ENCODE data around the gene PRND.
"Not testable (repeated sequence)": the region's sequence is repeated elsewhere in the genome, so short reads cannot be mapped to it uniquely, and the experiment has no call there.

The PRND gene

DNA sequence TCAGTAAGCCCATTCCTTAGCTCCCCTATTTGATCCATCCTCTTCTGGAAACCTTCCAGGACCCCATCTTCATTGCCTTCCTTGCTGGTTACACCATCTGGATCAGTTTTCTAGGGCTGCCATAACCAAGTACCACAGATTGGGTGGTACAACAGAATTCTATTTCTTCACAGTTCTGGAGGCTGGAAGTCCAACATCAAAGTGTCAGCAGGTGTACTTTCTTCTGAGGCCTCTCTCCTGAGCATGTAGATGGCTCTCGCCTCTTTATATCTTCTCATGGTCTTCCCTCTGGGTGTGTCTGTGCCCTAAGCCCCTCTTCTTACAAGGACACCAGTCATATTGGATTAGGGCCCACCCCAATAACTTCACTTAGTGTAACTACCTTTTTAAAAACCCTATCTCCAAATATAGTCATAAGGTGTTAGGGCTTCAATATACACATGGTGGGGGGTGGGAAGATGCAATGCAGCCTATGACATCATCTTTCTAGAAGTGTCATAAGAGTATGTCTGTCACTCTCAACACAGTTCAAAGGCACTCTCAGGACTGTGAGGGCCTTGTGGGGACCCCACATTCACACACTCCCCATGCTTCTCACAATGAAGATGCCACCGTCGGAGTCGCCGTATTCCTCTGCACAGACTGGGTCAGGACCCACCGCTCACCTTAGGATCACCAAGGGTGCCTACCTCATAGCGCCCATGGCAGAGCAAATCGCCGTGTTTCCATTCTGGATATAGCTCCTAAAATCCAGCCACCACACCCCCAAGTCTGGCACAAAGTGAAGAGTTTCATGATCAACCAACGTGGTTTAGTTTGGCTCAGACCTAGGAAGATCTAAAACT is 12.2 kb upstream of the PRND start:
- no peak for DNase-seq

DNA sequence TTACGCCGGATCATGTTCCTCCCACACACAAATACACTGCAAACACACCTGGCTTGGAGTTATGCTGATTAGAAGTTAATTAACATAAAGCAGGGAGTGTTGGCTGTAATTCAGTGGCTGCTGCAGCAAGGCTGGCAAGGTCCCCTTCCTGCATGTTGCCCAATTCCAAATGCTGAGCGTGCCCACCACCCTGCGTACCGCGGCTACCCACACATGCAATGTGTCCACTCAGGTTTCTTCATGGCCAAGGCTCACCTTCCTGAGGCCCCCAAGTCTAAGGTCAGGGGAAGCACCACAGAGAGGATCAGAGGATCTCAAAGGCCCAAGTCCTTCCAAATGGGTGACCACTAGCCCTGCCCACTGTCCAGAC is 11.6 kb upstream of the PRND start:
- DNase-seq = no peak

DNA sequence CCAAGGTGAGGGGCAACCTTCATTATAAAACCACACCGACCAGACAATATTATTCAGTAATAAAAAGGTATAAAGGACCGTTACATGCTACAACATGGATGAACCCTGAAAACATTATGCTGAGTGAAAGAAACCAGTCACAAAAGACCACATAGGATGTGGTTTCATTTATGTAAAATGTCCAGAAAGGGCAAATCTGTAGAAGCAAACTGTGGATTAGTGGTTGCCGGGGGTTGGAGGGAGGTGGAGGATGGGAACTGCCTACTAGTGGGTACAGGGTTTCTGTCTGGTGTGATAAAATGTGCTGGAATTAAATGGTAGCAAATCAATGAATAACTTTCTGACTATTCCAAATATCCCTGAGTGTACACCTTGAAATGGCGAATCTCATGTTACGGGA is 10.2 kb upstream of the PRND start:
- DNase-seq = no peak

- DNase-seq = no peak
Observed at GRCh38 chr20:4713401-4713800, 8.3 kb upstream of the PRND start.

DNA sequence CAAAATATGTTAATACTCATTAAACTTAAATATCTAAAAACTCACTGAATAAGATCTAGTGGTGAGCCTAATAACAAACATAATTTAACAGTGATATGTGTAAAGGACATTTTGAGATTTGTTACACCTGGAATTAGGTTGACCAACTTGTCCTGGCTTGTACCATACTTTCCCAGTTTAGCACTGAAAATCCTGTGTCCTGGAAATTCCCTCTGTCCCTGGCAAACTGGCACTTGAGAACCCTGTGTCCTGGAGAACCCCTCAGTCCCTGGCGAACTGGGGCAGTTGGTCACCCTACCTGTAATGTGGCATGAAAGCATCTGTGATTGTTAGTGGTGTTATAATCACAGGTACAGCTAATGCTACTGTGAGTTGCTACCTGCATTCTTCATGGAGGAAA is 6.9 kb upstream of the PRND start:
- DNase-seq = no peak

GRCh38 chr20:4717816-4718570 is 3.7 kb upstream of the PRND start:
- DNase-seq = no peak

GRCh38 chr20:4719190-4719589 is 2.5 kb upstream of the PRND start:
- no peak for DNase-seq

DNA sequence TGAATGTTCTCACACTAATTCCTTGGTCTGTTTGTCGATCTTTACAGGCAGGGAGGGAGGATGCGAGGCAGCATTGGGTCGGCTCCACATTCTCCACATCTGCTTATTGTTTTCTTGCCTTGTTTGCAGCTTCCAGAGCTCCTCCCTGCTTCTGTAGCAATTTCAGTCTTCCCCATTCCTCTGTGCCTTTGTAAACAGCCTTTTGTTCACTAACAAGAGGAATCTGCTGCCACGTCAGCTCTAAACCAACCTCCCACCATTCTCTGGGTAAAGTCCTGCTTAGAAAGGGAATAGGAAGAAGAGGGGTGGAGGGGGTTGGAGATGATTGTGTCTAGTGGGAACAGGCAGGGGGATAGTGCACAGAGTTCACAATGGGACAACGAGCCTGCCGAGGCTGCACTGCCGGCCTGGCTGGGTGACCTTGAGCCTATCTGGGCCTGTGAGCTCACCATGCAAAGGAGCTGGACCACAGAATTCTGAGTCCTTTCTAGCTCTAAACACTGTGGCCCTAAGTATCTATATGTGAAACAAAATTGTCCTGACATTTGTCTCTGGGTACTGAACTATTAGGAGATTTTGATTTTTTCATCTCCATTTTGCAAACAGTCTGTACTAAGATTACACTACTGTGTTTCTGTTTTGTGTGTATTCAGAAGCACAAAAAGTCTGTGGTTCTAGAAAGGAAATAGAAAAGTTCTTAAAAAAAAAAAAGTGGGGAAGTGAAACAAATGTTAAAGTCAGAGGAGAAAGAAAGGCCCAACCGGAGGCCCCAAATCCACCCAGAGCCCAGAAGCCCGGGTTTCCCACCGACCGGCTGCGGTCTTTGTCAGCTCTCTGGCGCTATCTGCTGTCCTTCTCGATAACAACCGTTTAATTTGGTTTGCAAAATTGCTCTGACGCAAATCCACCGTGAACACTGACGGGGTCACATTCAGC is 1.4 kb upstream of the PRND start:
- no peak for DNase-seq

- no peak for DNase-seq
Observed at GRCh38 chr20:4720977-4721349, 746 bp upstream of the PRND start.

DNA sequence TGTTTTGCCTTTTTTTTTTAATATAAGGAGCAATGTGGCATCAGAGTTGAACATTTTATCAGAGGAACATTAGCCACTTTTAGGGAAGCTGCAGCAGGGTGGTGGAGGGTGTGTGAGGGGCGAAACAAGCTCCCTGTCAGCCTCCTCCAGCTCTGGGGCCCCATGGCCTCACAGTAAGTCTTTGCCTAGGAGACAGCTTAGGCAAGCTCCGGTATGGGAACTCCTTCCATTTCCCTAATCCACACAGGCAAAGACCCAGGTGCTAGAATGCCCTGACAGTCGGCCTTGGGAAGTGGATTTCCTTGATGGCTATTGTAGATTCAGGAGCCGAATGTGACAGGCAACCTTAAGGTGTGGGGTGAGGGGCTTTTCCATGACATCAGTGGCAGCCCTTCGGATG is 862 bp downstream of the PRND start:
- DNase-seq = no peak

DNA sequence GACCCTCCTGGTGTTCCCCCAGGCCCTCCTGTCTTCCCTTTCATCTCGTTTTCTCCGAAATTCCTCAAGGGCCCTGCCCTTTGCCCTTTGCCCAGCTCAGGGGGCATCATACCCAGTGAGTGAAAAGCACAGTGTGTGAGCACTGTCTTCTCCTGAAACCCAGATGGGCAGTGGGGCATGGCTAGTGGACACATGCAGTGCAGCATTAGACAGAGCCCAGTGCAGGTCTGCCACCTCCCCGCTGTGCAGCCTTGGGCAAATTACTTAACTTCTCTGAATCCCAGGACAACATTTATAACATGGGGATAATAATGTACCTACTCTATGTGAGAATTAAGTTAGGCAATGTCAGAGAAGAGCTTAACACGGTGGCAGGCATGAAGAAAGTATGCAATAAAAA is 1.3 kb downstream of the PRND start:
- no peak for DNase-seq

- DNase-seq = not testable (repeated sequence)
Observed at GRCh38 chr20:4723553-4723952, 1.8 kb downstream of the PRND start.

DNA sequence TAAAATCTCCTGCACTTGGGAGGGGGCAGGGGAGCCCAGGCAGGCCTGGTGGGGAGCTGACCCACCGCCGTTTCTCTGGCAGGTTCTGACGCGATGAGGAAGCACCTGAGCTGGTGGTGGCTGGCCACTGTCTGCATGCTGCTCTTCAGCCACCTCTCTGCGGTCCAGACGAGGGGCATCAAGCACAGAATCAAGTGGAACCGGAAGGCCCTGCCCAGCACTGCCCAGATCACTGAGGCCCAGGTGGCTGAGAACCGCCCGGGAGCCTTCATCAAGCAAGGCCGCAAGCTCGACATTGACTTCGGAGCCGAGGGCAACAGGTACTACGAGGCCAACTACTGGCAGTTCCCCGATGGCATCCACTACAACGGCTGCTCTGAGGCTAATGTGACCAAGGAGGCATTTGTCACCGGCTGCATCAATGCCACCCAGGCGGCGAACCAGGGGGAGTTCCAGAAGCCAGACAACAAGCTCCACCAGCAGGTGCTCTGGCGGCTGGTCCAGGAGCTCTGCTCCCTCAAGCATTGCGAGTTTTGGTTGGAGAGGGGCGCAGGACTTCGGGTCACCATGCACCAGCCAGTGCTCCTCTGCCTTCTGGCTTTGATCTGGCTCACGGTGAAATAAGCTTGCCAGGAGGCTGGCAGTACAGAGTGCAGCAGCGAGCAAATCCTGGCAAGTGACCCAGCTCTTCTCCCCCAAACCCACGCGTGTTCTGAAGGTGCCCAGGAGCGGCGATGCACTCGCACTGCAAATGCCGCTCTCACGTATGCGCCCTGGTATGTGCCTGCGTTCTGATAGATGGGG is 3.0 kb downstream of the PRND start:
- no peak for DNase-seq

DNA sequence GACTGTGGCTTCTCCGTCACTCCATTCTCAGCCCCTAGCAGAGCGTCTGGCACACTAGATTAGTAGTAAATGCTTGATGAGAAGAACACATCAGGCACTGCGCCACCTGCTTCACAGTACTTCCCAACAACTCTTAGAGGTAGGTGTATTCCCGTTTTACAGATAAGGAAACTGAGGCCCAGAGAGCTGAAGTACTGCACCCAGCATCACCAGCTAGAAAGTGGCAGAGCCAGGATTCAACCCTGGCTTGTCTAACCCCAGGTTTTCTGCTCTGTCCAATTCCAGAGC is 3.5 kb downstream of the PRND start:
- no peak for DNase-seq

GRCh38 chr20:4726710-4727397 is 5.1 kb downstream of the PRND start:
- no peak for DNase-seq

DNA sequence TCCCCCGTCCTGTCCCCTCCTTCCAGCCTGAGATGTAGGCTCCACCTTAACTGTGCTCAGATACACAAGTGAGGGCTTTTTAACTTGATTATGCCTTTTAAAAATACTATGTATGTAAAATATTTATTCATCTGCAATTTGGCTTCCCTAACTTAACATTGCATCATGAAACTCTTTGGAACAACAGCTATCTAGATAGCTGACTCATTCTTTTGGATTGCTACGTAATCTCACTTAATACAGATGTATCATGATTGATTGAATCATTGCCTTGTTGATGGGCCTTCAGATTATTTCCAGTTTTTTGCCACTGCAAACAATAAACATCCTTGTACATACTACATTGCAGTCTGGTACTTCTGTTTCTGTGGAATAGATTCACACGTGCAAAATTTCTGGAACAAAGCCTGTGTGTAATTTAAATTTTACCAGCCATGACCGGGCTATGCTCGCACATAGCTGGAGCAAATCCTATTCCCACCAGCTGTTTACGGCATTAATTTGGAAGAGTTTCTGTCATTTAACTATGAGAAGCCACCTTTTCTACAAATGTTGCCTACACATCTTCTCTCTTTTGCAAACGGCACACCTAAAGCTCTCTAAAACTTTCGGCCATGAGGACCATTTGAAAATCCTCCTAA is 6.5 kb downstream of the PRND start:
- DNase-seq = no peak

DNA sequence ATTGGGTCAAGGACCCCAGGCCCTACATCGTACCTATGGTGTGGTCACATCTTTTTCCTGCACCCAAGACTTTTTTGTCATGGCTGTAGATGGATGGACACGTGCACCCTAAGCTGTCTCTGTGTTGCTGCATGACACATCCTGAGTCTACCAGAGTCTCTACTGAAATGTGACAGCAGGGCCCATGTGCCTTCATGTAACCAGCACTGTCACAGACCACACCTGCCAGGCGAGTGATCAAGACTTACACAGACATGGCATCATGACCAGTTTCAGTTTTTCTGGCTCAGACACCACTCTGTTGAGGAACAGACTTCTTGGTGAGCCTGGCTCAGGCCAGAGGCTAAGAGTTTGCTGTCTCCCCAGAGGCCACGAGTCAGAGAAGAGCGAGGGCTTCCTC is 7.6 kb downstream of the PRND start:
- no peak for DNase-seq

DNA sequence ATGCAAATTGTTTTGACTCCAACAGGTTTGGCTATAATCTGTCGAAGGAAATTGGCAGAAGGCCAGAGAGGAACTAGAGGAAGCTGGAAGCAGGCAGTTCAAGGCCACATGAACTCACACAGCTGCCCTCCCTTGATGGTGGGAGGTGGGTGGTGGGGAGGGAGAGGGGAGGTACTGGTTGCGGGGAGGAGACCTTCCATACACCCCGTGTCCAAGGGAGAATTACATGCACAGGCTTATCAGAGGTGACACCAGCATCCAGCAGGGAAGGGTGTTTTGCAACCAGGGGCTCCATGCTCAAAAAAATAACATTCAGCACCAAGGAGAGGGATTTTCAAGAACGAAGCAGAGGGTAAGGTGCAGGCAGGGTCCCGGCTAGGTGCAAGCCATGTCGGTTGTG is 9.1 kb downstream of the PRND start:
- no peak for DNase-seq

- DNase-seq = no peak
Observed at GRCh38 chr20:4736875-4737274, 15.2 kb downstream of the PRND start.

- no peak for DNase-seq
Observed at GRCh38 chr20:4737857-4738627, 16.3 kb downstream of the PRND start.

Measured in NCI-H510A (cell line).